Stimulated activated CD4-positive, alpha-beta T cell treated with anti-CD3 and anti-CD28 coated beads, Interleukin-12 subunit alpha, Interleukin-12 subunit beta, amount 100 ng/mL, for 48 hours (primary cell): Measurements from ENCODE around the gene UBE2E3.

Source experiments
- DNase-seq, 3 donors: peaks; one replicate each; pipeline ENCODE4 v3.0.0-alpha.2; 2020; ENCODE audit warnings: low read depth in 2 of 3, low spot score in 1 of 3

UBE2E3 gene

GRCh38 chr2:180978903-180979748 lies 1.3 kb upstream of the UBE2E3 start:
- DNase-seq: no peak

DNA sequence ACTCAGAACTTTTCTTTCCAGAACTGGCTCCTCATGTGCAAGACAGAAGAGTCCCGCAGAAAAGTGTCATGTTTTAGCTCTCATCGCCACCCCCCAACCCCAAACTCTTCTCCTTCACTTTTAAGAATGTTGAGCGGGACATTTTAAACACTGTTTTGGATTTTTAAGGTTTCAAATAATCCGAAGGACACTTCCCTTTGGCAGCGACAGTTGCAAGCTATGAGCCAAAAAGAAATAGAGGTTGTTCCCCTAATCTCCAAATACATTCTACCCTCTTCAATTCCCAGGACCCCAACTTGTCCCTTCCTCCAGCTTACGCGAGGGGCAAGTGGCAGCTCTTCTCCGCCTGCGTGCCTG lies 678 bp upstream of the UBE2E3 start:
- DNase-seq: no peak

GRCh38 chr2:180980943-180981911 lies 822 bp downstream of the UBE2E3 start:
- DNase-seq: peak in 1 of 3 donors; percentile 6

DNA sequence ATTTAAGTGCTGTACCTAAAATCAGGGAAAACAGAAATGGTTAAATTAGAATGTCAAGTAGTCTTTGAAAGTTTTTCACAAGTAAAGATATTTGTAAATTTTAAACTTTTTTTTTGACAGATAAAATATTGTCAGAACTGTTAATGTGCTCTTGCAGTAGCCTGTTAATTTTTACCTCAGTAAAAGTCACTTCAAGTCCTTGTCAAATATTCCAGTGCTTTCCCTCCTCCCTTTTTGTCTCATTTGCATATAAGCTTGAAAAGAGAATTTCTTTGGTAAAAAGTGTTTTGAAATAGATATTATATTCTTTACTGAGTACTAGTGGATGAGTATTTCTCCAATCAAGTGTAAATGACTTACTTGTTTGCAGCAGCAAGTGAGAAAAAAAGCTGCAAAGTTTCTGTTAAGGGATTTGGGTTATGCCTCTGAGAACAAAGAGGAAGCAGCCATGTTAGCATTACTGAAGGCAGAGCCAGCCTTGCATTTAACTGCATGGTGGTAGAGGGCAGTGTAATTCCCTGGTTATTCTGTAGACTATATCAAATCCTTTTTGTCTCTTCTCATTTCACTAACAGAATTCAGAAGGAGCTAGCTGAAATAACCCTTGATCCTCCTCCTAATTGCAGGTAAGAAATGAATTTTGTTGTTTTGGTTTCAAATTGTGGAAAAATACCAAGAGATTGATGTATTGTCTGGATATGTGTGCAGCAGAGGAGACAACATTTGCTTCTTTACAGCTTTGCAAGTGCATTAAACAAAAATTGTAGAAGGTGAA lies 3.2 kb downstream of the UBE2E3 start:
- DNase-seq: no peak

DNA sequence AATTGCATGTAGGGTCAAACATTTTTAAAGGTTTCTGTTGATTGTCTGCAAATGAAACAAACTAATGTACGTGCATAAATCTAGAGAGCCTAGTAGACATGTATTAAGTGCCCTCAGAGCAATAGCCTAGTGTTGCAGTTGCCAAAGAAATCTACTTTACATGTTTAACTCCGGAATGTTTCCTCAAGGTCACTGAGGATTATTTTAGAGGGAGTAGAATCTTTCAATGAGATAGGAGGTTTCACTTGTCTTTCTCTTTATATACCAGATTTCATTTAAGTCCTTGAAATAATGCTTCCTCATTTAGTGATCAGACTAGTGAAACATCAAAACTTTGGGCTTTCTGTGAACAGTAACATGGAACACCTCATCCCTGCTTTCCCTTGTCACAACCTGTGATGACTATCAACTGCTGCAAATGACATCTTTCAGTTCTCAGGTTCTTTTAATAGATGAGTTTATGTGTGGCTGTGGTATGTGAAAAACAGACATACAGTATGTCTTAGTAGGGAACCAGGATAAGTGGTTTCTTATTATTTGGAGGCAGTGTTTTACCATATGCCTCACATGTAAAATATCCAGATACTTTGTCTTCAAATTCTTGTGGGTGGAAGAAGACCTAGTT lies 5.5 kb downstream of the UBE2E3 start:
- no peak for DNase-seq

GRCh38 chr2:180987146-180987545 lies 6.7 kb downstream of the UBE2E3 start:
- DNase-seq: no peak

GRCh38 chr2:180990337-180990736 lies 9.9 kb downstream of the UBE2E3 start:
- DNase-seq: no peak

DNA sequence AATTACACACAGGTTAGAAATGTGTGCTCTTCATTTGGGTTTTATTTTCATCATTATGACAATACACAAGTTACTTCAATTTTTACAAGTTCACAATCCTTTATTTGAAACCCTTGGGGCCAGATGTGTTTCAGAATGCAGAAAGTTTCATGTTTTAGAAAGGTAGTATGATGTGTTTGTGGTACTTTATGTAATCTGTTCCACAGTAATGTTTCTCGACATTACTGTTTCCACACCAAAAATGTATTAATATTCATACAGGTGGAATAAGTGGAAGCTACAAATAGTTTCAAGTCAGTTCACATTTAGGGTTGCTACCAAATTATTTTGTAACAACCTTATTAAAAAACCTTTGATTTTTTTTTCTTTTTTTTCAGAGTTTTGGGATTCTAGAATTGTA lies 10.4 kb downstream of the UBE2E3 start:
- no peak for DNase-seq

DNA sequence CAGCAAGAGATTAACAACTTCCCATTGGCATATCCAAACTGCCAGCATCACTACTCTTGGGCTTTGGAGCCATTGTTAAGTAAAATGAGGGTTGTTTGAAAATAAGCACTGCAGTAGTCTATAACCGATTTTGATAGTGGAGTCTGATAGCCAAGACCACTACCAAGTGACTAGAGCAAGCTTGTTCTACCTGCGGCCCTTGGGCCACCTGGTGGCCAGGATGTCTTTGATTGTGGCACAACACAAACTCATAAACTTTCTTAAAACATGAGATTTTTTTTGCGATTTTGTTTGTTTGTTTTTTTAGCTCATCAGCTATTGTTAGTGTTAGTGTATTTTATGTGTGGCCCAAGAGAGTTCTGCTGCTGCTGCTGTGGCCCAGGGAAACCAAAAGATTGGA lies 11.0 kb downstream of the UBE2E3 start:
- DNase-seq: no peak

DNA sequence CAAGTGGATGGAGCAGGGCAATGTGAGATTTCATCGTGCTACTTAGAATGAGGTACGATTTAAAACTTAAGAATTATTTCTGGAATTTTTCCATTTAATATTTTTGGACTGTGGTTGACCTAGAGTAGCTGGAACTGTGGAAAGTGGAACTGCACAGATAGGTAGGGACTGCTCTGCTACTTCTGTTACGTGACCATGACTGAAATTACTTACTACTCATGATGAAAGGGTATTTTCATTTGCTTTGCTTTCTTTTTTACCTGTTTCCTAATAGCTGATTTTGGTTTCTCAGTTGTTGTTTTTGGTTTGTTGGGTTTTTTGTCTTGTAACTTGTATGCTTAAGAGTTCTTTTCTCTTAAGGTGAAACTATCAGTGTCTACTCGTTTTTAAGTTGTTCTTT lies 11.4 kb downstream of the UBE2E3 start:
- no peak for DNase-seq

GRCh38 chr2:180992994-180993393 lies 12.6 kb downstream of the UBE2E3 start:
- DNase-seq: no peak

- no peak for DNase-seq
Observed at GRCh38 chr2:180999274-180999964, 19.0 kb downstream of the UBE2E3 start.

DNA sequence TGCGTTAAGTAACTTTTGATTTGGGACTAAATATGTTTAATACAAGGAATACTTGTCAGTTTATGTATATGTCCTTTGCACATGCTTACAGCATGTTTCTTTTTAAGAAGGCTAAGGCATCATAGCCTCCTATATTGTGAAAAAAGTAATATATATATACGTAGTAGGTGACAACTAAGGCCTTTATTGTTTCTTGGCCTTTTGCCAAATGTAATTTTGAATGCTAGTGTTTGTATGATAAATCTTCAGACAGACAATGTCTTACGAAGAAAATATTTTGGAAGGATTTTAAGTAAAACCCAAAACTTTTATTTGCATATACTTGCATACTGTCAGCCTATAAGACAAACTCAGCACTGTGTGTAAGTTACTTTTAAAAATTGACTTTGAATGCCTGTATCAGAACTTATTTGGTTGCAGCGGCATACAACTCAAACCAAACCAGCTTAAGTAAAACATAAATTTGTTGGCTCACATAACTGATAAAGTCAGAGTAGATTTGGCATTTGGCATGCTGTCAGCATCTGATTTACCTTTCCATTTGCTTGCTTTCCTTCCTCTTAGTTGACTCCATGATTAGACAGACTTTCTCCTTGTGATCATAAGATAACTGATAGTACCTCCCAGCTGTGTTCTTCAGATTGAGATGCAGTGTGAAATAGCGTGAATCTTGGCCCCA lies 24.4 kb downstream of the UBE2E3 start:
- no peak for DNase-seq

GRCh38 chr2:181005326-181005655 lies 24.9 kb downstream of the UBE2E3 start:
- no peak for DNase-seq

- DNase-seq: no peak
Observed at GRCh38 chr2:181005809-181006208, 25.4 kb downstream of the UBE2E3 start.

DNA sequence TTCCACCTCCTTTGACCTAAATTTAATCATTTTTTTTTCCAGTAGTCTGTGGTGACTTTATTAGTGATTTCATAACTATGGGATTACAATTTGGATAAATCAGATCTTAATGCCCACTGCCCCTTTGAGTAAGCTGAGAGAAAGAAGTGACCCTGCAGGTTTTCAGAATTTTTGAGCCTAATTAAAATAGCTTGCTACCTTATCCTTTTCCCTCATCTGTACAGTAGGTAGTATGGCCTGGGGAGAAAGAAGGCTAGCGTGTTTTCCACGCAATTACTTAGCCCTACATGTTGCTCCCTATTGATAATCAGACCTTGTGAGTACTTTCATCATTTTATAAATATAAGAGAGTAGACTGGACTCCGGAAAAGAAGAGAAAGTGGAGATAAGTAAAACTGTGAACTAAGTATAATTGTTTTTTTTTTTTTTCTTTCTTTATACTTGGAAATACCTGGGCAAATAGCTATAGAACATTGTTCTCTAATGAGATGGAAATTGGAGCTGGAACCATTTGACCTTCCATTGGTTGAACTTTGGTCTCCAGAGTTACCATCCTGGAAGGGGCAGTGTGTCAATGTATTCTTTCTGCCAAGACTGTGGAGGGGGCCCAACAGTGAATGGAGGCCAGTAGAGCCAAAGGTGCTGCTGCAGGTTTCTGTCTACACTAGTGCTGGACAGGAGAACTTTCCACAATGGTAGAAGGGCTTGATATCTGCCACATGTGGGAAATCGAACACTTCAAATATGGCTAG lies 26.9 kb downstream of the UBE2E3 start:
- no peak for DNase-seq

DNA sequence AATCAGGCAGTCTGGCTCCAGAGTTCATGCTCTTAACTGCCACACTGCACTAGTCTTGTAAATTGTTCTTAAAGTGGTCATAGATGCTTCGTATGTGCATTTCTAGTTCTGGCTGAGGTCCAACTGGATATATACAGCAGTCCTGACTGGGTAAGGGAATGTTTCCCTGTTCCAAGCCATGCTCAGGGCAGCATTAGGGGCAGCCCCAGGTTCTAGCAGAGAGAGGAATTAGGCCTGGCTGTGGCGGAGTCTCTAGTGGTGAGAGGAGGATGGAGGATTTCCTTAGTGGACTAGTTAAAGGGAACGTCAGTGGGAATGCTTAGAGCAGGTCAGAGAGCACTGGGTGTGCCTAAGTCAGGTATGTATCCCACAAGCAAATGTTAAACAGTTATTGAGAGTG lies 28.0 kb downstream of the UBE2E3 start:
- DNase-seq: no peak

DNA sequence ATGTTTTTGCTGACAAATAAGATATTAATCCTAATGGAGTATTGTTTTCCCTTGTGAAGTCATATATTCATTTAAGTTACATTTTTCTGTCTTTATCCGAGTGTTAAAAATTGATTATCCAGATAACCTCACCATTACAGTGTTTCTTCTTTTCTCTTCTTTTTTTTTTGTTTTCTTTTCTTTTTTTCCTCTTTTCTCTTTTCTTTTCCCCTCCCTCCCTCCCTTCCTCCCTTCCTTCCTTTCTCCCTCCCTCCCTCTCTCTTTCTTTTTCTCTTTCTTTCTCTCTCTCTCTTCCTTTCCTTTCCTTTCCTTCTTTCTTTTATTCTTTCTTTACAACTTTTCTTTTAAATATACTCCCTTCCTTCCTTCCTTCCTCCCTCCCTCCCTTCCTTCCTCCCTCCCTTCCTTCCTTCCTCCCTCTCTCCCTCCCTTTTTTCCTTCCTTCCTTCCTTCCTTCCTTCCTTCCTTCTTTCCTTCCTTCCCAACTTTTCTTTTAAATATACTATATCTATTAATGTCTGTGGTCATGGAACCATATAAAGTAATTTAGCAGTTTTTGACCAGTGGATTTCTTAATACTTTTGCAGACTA lies 40.9 kb downstream of the UBE2E3 start:
- DNase-seq: no peak

DNA sequence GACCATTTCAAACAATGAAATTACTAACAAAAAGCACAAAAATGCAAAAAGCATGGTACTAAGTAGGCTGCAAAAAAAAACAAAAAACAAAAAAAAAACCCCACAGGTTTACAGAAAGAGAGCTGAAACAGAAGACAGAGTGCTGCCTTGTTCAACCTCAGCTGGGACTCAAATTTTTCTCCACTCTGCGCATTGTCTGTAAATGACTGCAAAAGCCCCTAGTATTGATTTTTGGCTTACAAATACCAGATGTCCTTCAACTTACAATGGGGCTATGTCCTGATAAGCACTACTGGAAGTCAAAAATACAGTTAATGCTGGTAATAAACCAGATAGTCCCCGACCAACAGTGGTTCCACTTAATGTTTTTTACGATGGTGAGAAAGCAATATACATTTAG lies 42.2 kb downstream of the UBE2E3 start:
- no peak for DNase-seq
